Neural cell (in vitro differentiated cells): ENCODE results near the gene KNOP1. TPM values are rescaled to one million over a fixed set of nuclear protein-coding genes. Genes with fewer than 3 reads are reported as not detected.
"Not testable (repeated sequence)": the region's sequence is repeated elsewhere in the genome, so short reads cannot be mapped to it uniquely, and the experiment has no call there.

Experiments used
- H2AFZ ChIP-seq: fragments of 200-600, 300-800 bp; sonication (generic), shearing (Covaris generic); 2 replicates; pipeline ENCODE4 v1.6.0; 2014; ENCODE audit warnings: low read depth, mild to moderate bottlenecking, antibody characterized with exemption, low read length, moderate library complexity
- H3F3A ChIP-seq: fragments of 200-600 bp; shearing (Covaris generic); 2 replicates; pipeline ENCODE4 v1.6.1; 2016; ENCODE audit warnings: mild to moderate bottlenecking, moderate library complexity, mixed read lengths, antibody characterized with exemption, low read length; ENCODE audit not compliant: insufficient read depth, poor library complexity, severe bottlenecking
- H3K27ac ChIP-seq: fragments of 200-600, 300-800 bp; sonication (generic), shearing (Covaris generic); 2 replicates; pipeline ENCODE4 v1.5.1; 2014; ENCODE audit warnings: mild to moderate bottlenecking, low read length, moderate library complexity
- H3K27me3 ChIP-seq: fragments of 300-800, 200-600 bp; sonication (generic), shearing (Covaris generic); 2 replicates; pipeline ENCODE4 v1.6.0; 2014; ENCODE audit warnings: mild to moderate bottlenecking, low read depth, low read length, moderate library complexity; ENCODE audit not compliant: insufficient read depth
- H3K36me3 ChIP-seq: fragments of 300-800, 200-600 bp; sonication (generic), shearing (Covaris generic); 2 replicates; pipeline ENCODE4 v1.5.1; 2014; ENCODE audit warnings: mild to moderate bottlenecking, antibody characterized with exemption, low read length, moderate library complexity; ENCODE audit not compliant: insufficient read depth
- H3K4me2 ChIP-seq: fragments of 300-800, 200-600 bp; sonication (generic), shearing (Covaris generic); 2 replicates; pipeline ENCODE4 v1.6.0; 2014; ENCODE audit warnings: mild to moderate bottlenecking, low read length
- H3K4me3 ChIP-seq: fragments of 300-800, 200-600 bp; sonication (generic), shearing (Covaris generic); 2 replicates; pipeline ENCODE4 v1.5.1; 2014; ENCODE audit warnings: mild to moderate bottlenecking, low read length, moderate library complexity
- H3K79me2 ChIP-seq: fragments of 200-600 bp; shearing (Covaris generic); replicated peaks from 2 replicates; pipeline ENCODE4 v1.6.0; 2014; ENCODE audit warnings: mild to moderate bottlenecking, low read length, moderate library complexity; ENCODE audit not compliant: insufficient read depth
- H3K9ac ChIP-seq: fragments of 300-800, 200-600 bp; sonication (generic), shearing (Covaris generic); 2 replicates; pipeline ENCODE4 v1.6.1; 2016; ENCODE audit warnings: mild to moderate bottlenecking, low read length, mixed read lengths
- H3K9me2 ChIP-seq: fragments of 200-600 bp; shearing (Covaris generic); 2 replicates; pipeline ENCODE4 v1.6.1; 2016; ENCODE audit warnings: mild to moderate bottlenecking, low read length, mixed read lengths; ENCODE audit not compliant: insufficient read depth
- H3K9me3 ChIP-seq: fragments of 200-600, 300-800 bp; sonication (generic), shearing (Covaris generic); 2 replicates; pipeline ENCODE4 v1.6.1; 2016; ENCODE audit warnings: mild to moderate bottlenecking, mixed run types, low read length, moderate library complexity, mixed read lengths
- H4K20me1 ChIP-seq: fragments of 200-600 bp; shearing (Covaris generic); 2 replicates; pipeline ENCODE4 v1.6.1; 2016; ENCODE audit warnings: mild to moderate bottlenecking, mixed run types; ENCODE audit not compliant: insufficient read depth
- CTCF ChIP-seq: fragments of 450-650 bp; IDR thresholded peaks from 2 replicates; pipeline ENCODE4 v1.5.1; 2014; ENCODE audit warnings: antibody characterized with exemption, mild to moderate bottlenecking, moderate library complexity; ENCODE audit not compliant: poor library complexity, severe bottlenecking
- EP300 ChIP-seq: fragments of 450-650 bp; conservative IDR thresholded peaks from 2 replicates; pipeline ENCODE4 v1.6.1; 2014; ENCODE audit warnings: antibody characterized with exemption, mild to moderate bottlenecking, moderate library complexity; ENCODE audit not compliant: poor library complexity, severe bottlenecking
- EZH2 ChIP-seq: fragments of 200-600, 300-800 bp; shearing (Covaris generic), sonication (generic); IDR thresholded peaks from 2 replicates; pipeline ENCODE4 v1.6.1; 2014; ENCODE audit warnings: antibody characterized with exemption, low read length, borderline replicate concordance, mild to moderate bottlenecking; ENCODE audit not compliant: insufficient read depth, poor library complexity, severe bottlenecking
- MXI1 ChIP-seq: fragments of 450-650 bp; conservative IDR thresholded peaks from 2 replicates; pipeline ENCODE4 v1.6.1; 2014; ENCODE audit warnings: antibody characterized with exemption, mild to moderate bottlenecking; ENCODE audit not compliant: poor library complexity, severe bottlenecking
- POLR2AphosphoS5 ChIP-seq: IDR thresholded peaks from 2 replicates; pipeline ENCODE4 v1.6.1; 2012
- RAD21 ChIP-seq: fragments of 450-650 bp; conservative IDR thresholded peaks from 2 replicates; pipeline ENCODE4 v1.6.1; 2014; ENCODE audit warnings: antibody characterized with exemption, mild to moderate bottlenecking, moderate library complexity
- REST ChIP-seq: IDR thresholded peaks from 2 replicates; pipeline ENCODE4 v1.6.1; 2012; ENCODE audit warnings: borderline replicate concordance
- SMC3 ChIP-seq: fragments of 450-650 bp; conservative IDR thresholded peaks from 2 replicates; pipeline ENCODE4 v1.6.1; 2014; ENCODE audit warnings: antibody characterized with exemption, mild to moderate bottlenecking, moderate library complexity; ENCODE audit not compliant: poor library complexity
- TAF1 ChIP-seq: IDR thresholded peaks from 2 replicates; pipeline ENCODE4 v1.6.1; 2012; ENCODE audit warnings: low read depth
- polyA plus RNA-seq: library from polyadenylated mRNA; depleted of rRNA; stranded (reverse); fragments of >200 nt; gene quantifications from 2 replicates; pipeline ENCODE4 v1.2.3, GENCODE V29; 2014

KNOP1 gene
- polyA plus RNA-seq, 1 donor from 2014 or later = 40.1 TPM

GRCh38 chr16:19680881-19681340 is 37.1 kb downstream of the KNOP1 start:
- H4K20me1 ChIP-seq = no peaks in the 10 kb centered on the region
- H3K9me2 ChIP-seq = no peaks in the 10 kb centered on the region
- no peaks in the 10 kb centered on the region for H3K79me2 ChIP-seq
- H3F3A ChIP-seq = no peaks in the 10 kb centered on the region
- H3K4me2 ChIP-seq = no peak overlapping the region
- H3K9ac ChIP-seq = no peak overlapping the region
- H3K36me3 ChIP-seq = peaks cover 20% of the 10 kb centered on the region
- H3K4me3 ChIP-seq = no peak overlapping the region
- H2AFZ ChIP-seq = no peak overlapping the region
- H3K27me3 ChIP-seq = no peaks in the 10 kb centered on the region
- no peak overlapping the region for H3K27ac ChIP-seq
- no peaks in the 10 kb centered on the region for H3K9me3 ChIP-seq
- no peak for TF ChIP-seq EZH2
- TF ChIP-seq TAF1 = no peak
- no peak for TF ChIP-seq RAD21
- TF ChIP-seq REST = no peak
- TF ChIP-seq MXI1 = no peak
- TF ChIP-seq POLR2AphosphoS5 = no peak
- TF ChIP-seq CTCF = no peak
- no peak for TF ChIP-seq SMC3
- no peak for TF ChIP-seq EP300

GRCh38 chr16:19679281-19679680 is 38.7 kb downstream of the KNOP1 start:
- H3K79me2 ChIP-seq, H3K9ac ChIP-seq, H4K20me1 ChIP-seq, H3K4me3 ChIP-seq, H3K4me2 ChIP-seq, H3K27me3 ChIP-seq, H3F3A ChIP-seq, H2AFZ ChIP-seq, H3K9me2 ChIP-seq, H3K9me3 ChIP-seq, H3K27ac ChIP-seq: not testable (repeated sequence)
- H3K36me3 ChIP-seq = peaks cover 13% of the 10 kb centered on the region

GRCh38 chr16:19678804-19679203 is 39.2 kb downstream of the KNOP1 start:
- Histone ChIP-seq H3F3A (no peaks in the 10 kb centered on the region), H3K9ac (no peak overlapping the region), H2AFZ (no peak overlapping the region), H3K9me3 (no peaks in the 10 kb centered on the region), H3K27ac (no peak overlapping the region), H3K4me2 (no peak overlapping the region), H3K27me3 (no peaks in the 10 kb centered on the region), H3K9me2 (no peaks in the 10 kb centered on the region), H3K4me3 (no peak overlapping the region), H3K79me2 (no peaks in the 10 kb centered on the region), H4K20me1 (no peaks in the 10 kb centered on the region), H3K36me3 (peaks cover 8% of the 10 kb centered on the region)
- no peak for TF ChIP-seq EP300
- TF ChIP-seq CTCF = no peak
- no peak for TF ChIP-seq SMC3
- TF ChIP-seq POLR2AphosphoS5 = no peak
- no peak for TF ChIP-seq MXI1
- no peak for TF ChIP-seq EZH2
- TF ChIP-seq RAD21 = no peak
- TF ChIP-seq TAF1 = no peak
